ENCODE results near the gene DLX4. TPM values are rescaled to one million over a fixed set of nuclear protein-coding genes. Genes with fewer than 3 reads are reported as not detected.

Gene DLX4
- polyA plus RNA-seq, 1 donor from 2014 or later = not detected

GRCh38 chr17:49968405-49969133 lies 421 bp upstream of the DLX4 start:
- H4K20me1 ChIP-seq (ENCODE audit: insufficient read depth) = no peaks in the 10 kb centered on the region
- H3K9me3 ChIP-seq (ENCODE audit: low read length) = no peaks in the 10 kb centered on the region
- no peak overlapping the region for H3K27ac ChIP-seq (ENCODE audit: low read length)
- no peaks in the 10 kb centered on the region for H3K9me2 ChIP-seq (ENCODE audit: insufficient read depth, low read length)
- no peak overlapping the region for H3K9ac ChIP-seq (ENCODE audit: low read length)
- peaks cover 100% of the 10 kb centered on the region for H3K27me3 ChIP-seq (ENCODE audit: insufficient read depth, low read depth, low read length)
- TF ChIP-seq EP300 (conservative IDR thresholded peaks at IDR 0.05; ENCODE audit: poor library complexity, severe bottlenecking) = no peak
- no peak for TF ChIP-seq SMC3 (conservative IDR thresholded peaks at IDR 0.05; ENCODE audit: poor library complexity)
- TF ChIP-seq POLR2AphosphoS5 (IDR thresholded peaks at IDR 0.05) = no peak
- no peak for TF ChIP-seq CTCF (IDR thresholded peaks at IDR 0.05; ENCODE audit: poor library complexity, severe bottlenecking)
- no peaks in the 10 kb centered on the region for H3K36me3 ChIP-seq (ENCODE audit: insufficient read depth, low read length)
- no peaks in the 10 kb centered on the region for H3K79me2 ChIP-seq (replicated peaks; ENCODE audit: insufficient read depth, low read length)
- H3K4me2 ChIP-seq (ENCODE audit: low read length) = peak overlapping the region; percentile 35
- H3F3A ChIP-seq (ENCODE audit: insufficient read depth, low read length, poor library complexity, severe bottlenecking) = no peaks in the 10 kb centered on the region
- no peak overlapping the region for H2AFZ ChIP-seq (ENCODE audit: low read depth, low read length)
- H3K4me3 ChIP-seq (ENCODE audit: low read length) = peak overlapping the region; percentile 58

- Histone ChIP-seq H4K20me1 (ENCODE audit: insufficient read depth) (no peaks in the 10 kb centered on the region), H3K4me3 (ENCODE audit: low read length) (no peak overlapping the region), H3K9ac (ENCODE audit: low read length) (no peak overlapping the region), H3K27me3 (ENCODE audit: insufficient read depth, low read depth, low read length) (peaks cover 100% of the 10 kb centered on the region), H3K27ac (ENCODE audit: low read length) (no peak overlapping the region), H3K79me2 (replicated peaks; ENCODE audit: insufficient read depth, low read length) (no peaks in the 10 kb centered on the region), H2AFZ (ENCODE audit: low read depth, low read length) (no peak overlapping the region), H3K36me3 (ENCODE audit: insufficient read depth, low read length) (no peaks in the 10 kb centered on the region), H3F3A (ENCODE audit: insufficient read depth, low read length, poor library complexity, severe bottlenecking) (no peaks in the 10 kb centered on the region), H3K9me2 (ENCODE audit: insufficient read depth, low read length) (no peaks in the 10 kb centered on the region), H3K9me3 (ENCODE audit: low read length) (no peaks in the 10 kb centered on the region), H3K4me2 (ENCODE audit: low read length) (no peak overlapping the region)
- TF ChIP-seq POLR2AphosphoS5 (IDR thresholded peaks at IDR 0.05) (no peak), CTCF (IDR thresholded peaks at IDR 0.05; ENCODE audit: poor library complexity, severe bottlenecking) (no peak), TAF1 (IDR thresholded peaks at IDR 0.05; ENCODE audit: low read depth) (no peak), EP300 (conservative IDR thresholded peaks at IDR 0.05; ENCODE audit: poor library complexity, severe bottlenecking) (no peak), RAD21 (conservative IDR thresholded peaks at IDR 0.05) (no peak), SMC3 (conservative IDR thresholded peaks at IDR 0.05; ENCODE audit: poor library complexity) (no peak), EZH2 (IDR thresholded peaks at IDR 0.05; ENCODE audit: borderline replicate concordance, insufficient read depth, low read length, poor library complexity, severe bottlenecking) (no peak), MXI1 (conservative IDR thresholded peaks at IDR 0.05; ENCODE audit: poor library complexity, severe bottlenecking) (no peak)
- TF ChIP-seq, protein P1, sequence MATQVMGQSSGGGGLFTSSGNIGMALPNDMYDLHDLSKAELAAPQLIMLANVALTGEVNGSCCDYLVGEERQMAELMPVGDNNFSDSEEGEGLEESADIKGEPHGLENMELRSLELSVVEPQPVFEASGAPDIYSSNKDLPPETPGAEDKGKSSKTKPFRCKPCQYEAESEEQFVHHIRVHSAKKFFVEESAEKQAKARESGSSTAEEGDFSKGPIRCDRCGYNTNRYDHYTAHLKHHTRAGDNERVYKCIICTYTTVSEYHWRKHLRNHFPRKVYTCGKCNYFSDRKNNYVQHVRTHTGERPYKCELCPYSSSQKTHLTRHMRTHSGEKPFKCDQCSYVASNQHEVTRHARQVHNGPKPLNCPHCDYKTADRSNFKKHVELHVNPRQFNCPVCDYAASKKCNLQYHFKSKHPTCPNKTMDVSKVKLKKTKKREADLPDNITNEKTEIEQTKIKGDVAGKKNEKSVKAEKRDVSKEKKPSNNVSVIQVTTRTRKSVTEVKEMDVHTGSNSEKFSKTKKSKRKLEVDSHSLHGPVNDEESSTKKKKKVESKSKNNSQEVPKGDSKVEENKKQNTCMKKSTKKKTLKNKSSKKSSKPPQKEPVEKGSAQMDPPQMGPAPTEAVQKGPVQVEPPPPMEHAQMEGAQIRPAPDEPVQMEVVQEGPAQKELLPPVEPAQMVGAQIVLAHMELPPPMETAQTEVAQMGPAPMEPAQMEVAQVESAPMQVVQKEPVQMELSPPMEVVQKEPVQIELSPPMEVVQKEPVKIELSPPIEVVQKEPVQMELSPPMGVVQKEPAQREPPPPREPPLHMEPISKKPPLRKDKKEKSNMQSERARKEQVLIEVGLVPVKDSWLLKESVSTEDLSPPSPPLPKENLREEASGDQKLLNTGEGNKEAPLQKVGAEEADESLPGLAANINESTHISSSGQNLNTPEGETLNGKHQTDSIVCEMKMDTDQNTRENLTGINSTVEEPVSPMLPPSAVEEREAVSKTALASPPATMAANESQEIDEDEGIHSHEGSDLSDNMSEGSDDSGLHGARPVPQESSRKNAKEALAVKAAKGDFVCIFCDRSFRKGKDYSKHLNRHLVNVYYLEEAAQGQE (IDR thresholded peaks at IDR 0.05; ENCODE audit: borderline replicate concordance) = no peak
Measured at GRCh38 chr17:49969795-49970389, 902 bp downstream of the DLX4 start.
